ENCODE data around the gene MRPL34.

GRCh38 chr19:17266589-17266974 lies 39.1 kb upstream of the MRPL34 start:
- no peak for TF ChIP-seq POLR2A (IDR thresholded peaks at IDR 0.05)
- TF ChIP-seq, protein P1, sequence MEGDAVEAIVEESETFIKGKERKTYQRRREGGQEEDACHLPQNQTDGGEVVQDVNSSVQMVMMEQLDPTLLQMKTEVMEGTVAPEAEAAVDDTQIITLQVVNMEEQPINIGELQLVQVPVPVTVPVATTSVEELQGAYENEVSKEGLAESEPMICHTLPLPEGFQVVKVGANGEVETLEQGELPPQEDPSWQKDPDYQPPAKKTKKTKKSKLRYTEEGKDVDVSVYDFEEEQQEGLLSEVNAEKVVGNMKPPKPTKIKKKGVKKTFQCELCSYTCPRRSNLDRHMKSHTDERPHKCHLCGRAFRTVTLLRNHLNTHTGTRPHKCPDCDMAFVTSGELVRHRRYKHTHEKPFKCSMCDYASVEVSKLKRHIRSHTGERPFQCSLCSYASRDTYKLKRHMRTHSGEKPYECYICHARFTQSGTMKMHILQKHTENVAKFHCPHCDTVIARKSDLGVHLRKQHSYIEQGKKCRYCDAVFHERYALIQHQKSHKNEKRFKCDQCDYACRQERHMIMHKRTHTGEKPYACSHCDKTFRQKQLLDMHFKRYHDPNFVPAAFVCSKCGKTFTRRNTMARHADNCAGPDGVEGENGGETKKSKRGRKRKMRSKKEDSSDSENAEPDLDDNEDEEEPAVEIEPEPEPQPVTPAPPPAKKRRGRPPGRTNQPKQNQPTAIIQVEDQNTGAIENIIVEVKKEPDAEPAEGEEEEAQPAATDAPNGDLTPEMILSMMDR (IDR thresholded peaks at IDR 0.05): no peak
- no peak for TF ChIP-seq POLR2AphosphoS5 (IDR thresholded peaks at IDR 0.05)
